ENCODE data around the gene SLC25A6.
"Not testable (repeated sequence)": the region's sequence is repeated elsewhere in the genome, so short reads cannot be mapped to it uniquely, and the experiment has no call there.

Gene SLC25A6

GRCh38 chrX:1351981-1352714, 39.8 kb downstream of the SLC25A6 start:
- no peak for DNase-seq

GRCh38 chrX:1349606-1350005, 42.3 kb downstream of the SLC25A6 start:
- not testable (repeated sequence) for DNase-seq

DNA sequence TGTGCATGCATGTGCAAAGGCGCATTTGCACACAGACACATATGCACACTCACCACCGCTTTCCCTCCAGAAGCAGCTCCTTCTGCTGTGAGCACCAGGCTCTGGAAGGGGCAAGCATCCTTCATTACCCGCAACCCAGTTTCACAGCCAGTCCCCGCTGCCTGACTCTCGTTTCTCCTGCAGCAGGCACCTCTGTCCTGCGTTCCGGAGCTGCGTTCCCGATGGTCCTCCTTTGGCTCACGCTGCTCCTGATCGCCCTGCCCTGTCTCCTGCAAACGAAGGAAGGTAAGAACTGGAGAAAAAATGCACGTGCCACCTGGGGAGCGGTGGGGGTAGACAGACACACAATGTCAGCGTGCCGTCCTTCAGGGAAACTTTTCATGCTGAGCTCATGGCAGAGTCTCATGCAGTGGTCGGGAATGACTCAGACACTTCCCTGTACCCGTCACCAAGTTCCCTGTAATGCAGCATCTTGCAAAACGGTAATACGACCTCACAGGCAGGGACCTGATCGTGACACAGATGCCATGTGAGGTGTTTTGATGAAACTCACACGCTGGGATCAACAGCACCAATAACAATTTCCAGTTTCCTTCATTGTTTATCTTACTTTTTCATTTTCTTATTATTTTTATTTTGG, 50.2 kb downstream of the SLC25A6 start:
- no peak for DNase-seq

- DNase-seq, result no peak
These were observed 54.7 kb downstream of the SLC25A6 start for GRCh38 chrX:1336948-1337779.

DNA sequence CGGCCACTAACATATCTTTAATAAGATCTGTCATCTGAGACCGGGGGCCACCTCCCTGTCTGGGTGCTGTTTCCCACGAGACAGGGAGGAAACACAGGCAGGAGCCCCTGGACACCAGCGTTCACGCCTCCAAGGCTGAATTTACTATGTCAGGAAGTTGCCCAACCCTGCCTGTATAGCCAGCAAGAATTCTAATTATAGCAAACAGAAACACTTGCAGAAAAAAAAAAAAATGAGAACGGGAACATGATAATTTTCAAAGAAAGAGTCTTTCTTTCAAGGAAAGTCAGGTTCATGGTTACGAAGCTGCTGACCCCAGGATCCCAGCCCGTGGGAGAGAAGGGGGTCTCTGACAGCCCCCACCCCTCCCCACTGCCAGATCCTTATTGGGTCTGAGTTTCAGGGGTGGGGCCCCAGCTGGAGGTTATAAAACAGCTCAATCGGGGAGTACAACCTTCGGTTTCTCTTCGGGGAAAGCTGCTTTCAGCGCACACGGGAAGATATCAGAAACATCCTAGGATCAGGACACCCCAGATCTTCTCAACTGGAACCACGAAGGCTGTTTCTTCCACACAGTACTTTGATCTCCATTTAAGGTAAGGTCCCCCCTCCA, 55.5 kb downstream of the SLC25A6 start, which contains the start of gene IL3RA:
Gene IL3RA, plus strand, starts transcription at position 455 of the 613 bp plus-strand sequence. CDS start 4,981 bp downstream, outside the sequence.
- DNase-seq, result no peak

Measured in NCI-H1694 treated with DMSO at 0.1 percent for 48 hours (cell line).